MV-4-11 (cell line): ENCODE measurements around the gene ZKSCAN1.

Experiments used
- DNase-seq: peaks from one replicate; lab custom pipeline; 2025; lab: John Stamatoyannopoulos, UW

ZKSCAN1 gene

GRCh38 chr7:100038326-100038725 lies 22.9 kb downstream of the ZKSCAN1 start:
- DNase-seq: no peak

- DNase-seq: no peak
These were observed 25.2 kb downstream of the ZKSCAN1 start for GRCh38 chr7:100040575-100040974.

- peak; percentile 47 for DNase-seq
These were observed 29.3 kb downstream of the ZKSCAN1 start for GRCh38 chr7:100044718-100045117.

- no peak for DNase-seq
These were observed 33.3 kb downstream of the ZKSCAN1 start for GRCh38 chr7:100048680-100049079.

- DNase-seq: peak; percentile 66
These were observed 34.3 kb downstream of the ZKSCAN1 start, which contains the start of gene ZSCAN21 for GRCh38 chr7:100049441-100050291. Gene ZSCAN21 (plus strand): TSS chr7:100049774. CDS start chr7:100057007, 7,233 bp downstream.

- no peak for DNase-seq
These were observed 36.2 kb downstream of the ZKSCAN1 start for GRCh38 chr7:100051611-100052010.

GRCh38 chr7:100053215-100053614 lies 37.8 kb downstream of the ZKSCAN1 start:
- DNase-seq: peak; percentile 65

- DNase-seq: no peak
These were observed 41.6 kb downstream of the ZKSCAN1 start for GRCh38 chr7:100057006-100057405.

GRCh38 chr7:100059251-100059739 lies 43.9 kb downstream of the ZKSCAN1 start:
- peak; percentile 48 for DNase-seq

GRCh38 chr7:100061518-100062193 lies 46.3 kb downstream of the ZKSCAN1 start:
- no peak for DNase-seq

- no peak for DNase-seq
These were observed 48.0 kb downstream of the ZKSCAN1 start for GRCh38 chr7:100063376-100063775.

- no peak for DNase-seq
These were observed 48.8 kb downstream of the ZKSCAN1 start for GRCh38 chr7:100064162-100064561.

- peak; percentile 27 for DNase-seq
These were observed 50.2 kb downstream of the ZKSCAN1 start for GRCh38 chr7:100065452-100066186.

- DNase-seq: no peak
These were observed 51.6 kb downstream of the ZKSCAN1 start for GRCh38 chr7:100066953-100067352.

- no peak for DNase-seq
These were observed 54.6 kb downstream of the ZKSCAN1 start for GRCh38 chr7:100069991-100070390.

GRCh38 chr7:100071018-100071723 lies 55.8 kb downstream of the ZKSCAN1 start:
- DNase-seq: no peak

GRCh38 chr7:100072462-100072861 lies 57.1 kb downstream of the ZKSCAN1 start:
- DNase-seq: no peak

- no peak for DNase-seq
These were observed 59.4 kb downstream of the ZKSCAN1 start for GRCh38 chr7:100074841-100075240.

- DNase-seq: no peak
These were observed 60.0 kb downstream of the ZKSCAN1 start for GRCh38 chr7:100075418-100075817.

GRCh38 chr7:100077205-100077604 lies 61.8 kb downstream of the ZKSCAN1 start:
- DNase-seq: no peak

- no peak for DNase-seq
These were observed 63.7 kb downstream of the ZKSCAN1 start for GRCh38 chr7:100079024-100079560.
